ENCODE measurements around the gene CYSLTR2.
"Not testable (repeated sequence)": the region's sequence is repeated elsewhere in the genome, so short reads cannot be mapped to it uniquely, and the experiment has no call there.

CYSLTR2 gene

GRCh38 chr13:48645845-48646244 lies 7.9 kb upstream of the CYSLTR2 start:
- DNase-seq, result no peak

DNA sequence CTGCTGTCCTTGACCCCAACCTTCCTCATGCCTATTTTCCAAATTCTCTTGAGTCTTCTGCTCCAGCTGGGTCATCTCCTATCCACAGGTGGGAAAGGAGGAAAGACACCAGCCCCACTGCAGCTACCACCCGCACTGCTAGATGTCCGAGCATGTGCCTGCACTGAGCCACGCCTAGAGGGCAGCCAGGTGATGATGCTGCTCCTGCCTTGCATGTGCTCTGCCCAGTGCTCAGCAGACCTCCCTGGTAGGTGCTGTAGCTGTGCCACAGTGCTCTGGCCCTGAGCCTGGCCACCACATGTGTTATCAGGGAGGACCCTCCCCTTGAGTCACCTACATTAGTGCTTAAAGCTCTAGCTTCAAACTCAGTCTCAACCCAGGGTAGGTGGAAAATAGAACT lies 6.9 kb upstream of the CYSLTR2 start:
- no peak for DNase-seq

GRCh38 chr13:48647625-48648024 lies 6.1 kb upstream of the CYSLTR2 start:
- no peak for DNase-seq

- no peak for DNase-seq
Measured at GRCh38 chr13:48648446-48648845, 5.3 kb upstream of the CYSLTR2 start.

GRCh38 chr13:48652851-48653471 lies 768 bp upstream of the CYSLTR2 start:
- DNase-seq, result no peak

GRCh38 chr13:48654511-48654910 lies 782 bp downstream of the CYSLTR2 start:
- no peak for DNase-seq

DNA sequence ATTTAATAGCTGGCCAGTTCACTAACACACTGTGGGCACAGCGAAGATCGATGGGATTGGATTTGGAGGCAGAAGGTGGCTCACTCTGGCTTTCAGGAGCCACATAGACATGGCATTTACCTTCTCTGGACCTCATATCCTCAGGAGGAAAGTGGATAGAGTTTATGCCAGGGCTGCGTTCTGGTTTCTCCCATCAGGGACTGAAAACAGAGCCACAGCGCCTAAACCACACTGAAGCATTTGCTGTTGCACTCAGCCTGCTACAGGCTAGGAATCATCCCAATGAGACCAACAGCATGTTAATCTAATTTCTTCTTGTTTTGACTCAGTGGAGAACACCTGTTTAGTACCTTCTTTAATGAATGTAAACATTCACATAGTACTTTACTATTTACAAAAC lies 1.6 kb downstream of the CYSLTR2 start:
- DNase-seq, result no peak

GRCh38 chr13:48656608-48657007 lies 2.9 kb downstream of the CYSLTR2 start:
- DNase-seq, result no peak

DNA sequence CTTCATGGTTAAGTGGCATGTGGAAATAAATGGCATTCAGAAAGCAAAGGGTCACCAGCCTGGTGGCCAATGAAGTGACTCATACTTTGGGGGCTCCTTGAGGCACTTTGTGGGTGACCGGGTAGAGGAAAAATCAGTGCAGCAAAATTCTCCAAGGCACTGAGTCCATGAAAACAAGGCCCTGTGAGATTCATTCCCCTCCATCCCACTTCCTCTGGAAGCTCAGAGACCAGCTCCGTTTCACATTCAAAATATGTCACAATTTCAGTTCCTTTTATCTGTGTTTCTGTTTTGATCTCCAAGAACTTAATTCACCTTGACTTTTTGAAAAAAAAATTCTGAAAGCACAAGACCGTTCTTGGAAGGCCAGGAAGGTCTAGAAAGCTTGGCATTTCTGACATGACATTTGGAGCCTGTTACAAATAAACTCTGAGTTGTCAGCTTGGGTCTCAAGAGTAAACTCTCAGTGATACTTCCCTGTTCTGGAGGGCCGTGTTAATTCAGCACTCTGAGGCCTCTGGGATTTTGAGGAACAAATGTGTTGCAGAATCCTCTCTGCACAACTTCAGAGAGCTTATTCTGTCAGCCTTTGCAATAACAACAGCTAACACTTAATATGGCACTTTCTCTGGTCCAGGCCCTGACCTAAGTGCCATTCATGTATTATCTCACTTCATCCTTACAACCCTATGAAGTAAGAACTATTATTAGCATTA lies 6.8 kb downstream of the CYSLTR2 start:
- no peak for DNase-seq

DNA sequence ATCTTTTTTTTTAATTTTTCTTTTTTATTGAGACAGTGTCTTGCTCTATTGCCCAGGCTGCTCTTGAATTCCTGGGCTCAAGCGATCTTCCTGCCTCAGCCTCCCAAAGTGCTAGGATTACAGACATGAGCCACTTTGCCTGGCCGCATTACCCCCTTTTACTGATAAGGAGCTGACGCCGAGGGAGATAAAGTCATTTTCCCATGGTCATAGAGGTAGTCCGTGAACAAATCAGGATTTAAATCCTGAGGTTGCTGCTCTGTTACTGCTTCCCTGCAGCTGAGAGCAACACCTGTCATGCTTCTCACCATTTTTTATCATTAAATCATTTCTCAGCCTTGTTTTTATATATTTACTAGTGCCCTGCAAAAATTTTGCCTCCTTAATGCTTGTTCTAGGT lies 7.4 kb downstream of the CYSLTR2 start:
- no peak for DNase-seq

DNA sequence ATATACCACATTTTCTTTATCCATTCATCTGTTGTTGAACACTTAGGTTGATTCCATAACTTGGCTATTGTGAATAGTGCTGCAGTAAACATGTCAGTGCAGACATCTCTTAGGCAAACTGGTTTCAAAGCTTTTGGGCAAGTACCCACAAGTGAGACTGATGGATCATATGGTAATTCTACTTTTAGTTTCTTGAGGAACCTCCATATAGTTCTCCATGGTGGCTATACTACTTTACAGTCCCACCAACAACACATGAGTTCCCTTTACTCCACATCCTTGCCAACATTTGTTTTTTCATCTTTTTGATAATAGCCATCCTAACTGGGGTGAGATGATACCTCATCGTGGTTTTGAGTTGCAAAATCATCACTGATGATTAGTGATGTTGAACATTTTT lies 8.5 kb downstream of the CYSLTR2 start:
- DNase-seq, result no peak

- no peak for DNase-seq
Measured at GRCh38 chr13:48667136-48667535, 13.4 kb downstream of the CYSLTR2 start.

- DNase-seq, result not testable (repeated sequence)
Measured at GRCh38 chr13:48671421-48671820, 17.7 kb downstream of the CYSLTR2 start.

DNA sequence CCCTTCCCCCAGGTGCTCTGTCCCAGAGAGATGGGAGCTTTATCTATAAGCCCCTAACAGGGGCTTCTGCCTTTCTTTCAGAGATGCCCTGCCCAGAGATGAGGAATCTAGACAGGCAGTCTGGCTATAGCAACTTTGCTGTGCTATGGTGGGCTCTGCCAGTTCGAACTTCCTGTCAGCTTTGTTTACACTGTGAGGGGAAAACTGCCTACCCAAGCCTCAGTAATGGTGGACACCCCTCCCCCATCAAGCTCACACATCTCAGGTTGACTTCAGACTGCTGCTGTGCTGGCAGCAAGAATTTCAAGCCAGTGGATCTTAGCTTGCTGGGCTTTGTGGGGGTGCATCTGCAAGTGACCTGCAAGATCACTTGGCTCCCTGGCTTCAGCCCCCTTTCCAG lies 21.5 kb downstream of the CYSLTR2 start:
- no peak for DNase-seq

- no peak for DNase-seq
Measured at GRCh38 chr13:48678316-48678715, 24.6 kb downstream of the CYSLTR2 start.

DNA sequence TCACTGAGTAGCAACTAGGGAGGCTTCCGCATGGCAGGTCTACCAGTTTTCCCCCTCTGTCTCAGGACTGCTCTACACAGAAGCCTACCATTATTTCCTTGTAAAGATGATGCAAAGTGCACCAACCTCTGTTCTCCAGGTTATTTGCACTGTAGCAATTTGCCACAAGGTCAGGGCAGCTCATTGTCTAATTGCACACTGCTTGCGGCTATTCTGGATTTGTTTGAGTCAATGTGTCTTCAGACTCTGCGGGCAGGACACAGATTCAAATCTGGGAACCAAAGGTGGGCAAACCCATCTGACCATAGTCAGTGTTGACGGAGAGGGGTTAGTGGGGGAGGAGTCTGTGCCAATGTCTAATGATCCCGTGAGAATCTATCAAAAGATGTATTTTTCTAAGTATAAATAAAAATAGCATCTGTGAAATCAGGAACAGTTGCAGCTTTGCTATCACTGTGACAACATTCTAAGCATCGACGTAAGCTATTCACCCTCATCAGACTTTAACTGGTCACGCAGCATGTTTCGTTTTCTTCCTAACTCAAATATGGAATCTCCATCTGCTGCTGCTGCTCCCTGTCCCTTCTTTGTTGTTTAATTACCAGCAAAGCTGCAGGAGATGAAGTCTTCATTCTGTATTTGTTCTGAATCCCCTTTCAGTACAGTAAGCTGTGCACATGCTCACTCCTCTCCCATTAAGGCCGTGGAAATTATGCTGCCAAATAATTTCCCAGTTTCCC lies 26.4 kb downstream of the CYSLTR2 start:
- DNase-seq, result no peak

DNA sequence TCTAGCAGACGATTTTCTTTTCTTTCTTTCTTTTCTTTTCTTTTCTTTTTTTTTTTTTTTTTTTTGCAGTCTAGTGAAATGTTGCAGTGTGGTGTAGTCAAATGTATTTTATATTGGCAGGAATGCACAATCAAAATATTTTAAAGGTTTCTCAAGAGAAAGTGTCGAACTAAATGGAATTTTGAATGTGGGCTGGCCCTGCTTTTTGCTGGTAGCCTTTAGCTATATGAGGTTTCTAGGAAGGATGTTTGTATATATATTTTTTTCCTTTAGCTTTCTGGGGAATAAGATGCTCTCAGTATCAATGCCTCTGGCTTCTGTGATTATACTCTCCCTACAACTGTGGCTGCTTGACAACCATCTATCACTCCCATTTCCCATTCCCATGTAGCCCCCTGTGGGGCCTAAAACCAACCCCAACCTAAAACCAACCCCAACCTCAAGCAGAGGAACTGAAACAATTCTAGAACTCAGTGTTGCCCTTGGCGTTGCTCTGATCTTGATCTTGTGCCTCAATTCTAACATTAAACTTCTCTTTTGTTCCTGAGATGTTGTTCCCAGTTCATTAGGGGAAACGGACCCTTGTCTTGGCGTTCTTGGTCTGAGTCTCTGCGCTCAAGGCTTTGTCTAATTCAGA lies 27.1 kb downstream of the CYSLTR2 start:
- DNase-seq, result no peak

GRCh38 chr13:48681905-48682304 lies 28.2 kb downstream of the CYSLTR2 start:
- no peak for DNase-seq

DNA sequence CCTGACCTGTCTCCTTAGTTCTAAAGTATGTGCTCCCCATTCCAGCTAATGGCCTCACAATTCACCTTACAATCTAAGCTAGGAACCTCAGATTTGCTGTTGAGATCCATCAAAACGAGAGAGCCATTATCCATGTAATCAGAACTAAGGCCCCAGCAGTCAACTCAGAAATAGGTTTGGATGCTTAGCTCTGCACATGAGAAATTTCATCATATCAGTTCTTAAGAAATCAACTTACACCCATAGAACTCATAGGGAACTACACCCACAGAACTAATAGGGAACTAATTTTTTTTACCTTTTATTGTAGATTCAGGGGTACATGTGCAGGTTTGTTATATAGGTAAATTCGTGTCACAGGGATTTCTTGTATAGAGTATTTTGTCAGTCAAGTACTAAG lies 28.7 kb downstream of the CYSLTR2 start:
- DNase-seq, result no peak

- no peak for DNase-seq
Measured at GRCh38 chr13:48686636-48687210, 33.0 kb downstream of the CYSLTR2 start.

DNA sequence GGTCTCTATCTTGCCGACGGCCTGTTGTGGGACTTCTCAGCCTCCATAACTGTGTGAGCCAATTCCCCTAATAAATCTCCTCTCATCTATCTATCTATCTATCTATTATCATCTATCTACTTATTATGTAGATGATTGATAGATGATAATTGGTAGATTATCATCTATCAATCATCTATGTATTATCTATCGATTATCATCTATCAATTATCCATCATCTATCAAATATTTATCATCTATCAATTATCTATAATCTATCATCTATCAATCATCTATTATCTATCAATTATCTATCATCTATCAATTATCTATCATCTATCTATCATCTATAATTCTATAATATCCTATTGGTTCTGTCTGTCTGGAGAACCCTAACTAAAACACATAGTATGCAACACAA lies 33.5 kb downstream of the CYSLTR2 start:
- DNase-seq, result no peak

DNA sequence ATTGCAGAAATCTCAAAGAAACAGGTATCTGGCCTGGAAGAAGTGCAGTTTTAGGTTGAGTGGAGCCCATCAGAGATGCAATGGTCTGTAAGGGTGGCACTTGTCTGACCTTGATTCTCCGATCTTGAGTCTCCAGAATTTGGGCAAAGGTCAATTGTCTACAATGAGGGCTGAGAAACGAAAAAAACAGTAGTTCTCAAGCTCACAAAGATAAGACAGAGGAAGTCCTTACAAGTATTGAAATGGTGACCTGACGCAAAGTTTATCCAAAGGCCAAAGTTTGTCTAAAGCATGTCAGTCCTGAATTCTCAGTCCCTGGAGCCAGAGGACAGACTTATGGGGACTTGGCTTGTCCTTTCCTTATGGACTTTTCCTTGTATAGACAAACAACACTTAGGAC lies 40.3 kb downstream of the CYSLTR2 start:
- no peak for DNase-seq

GRCh38 chr13:48695776-48696175 lies 42.0 kb downstream of the CYSLTR2 start:
- DNase-seq, result no peak

Data from NCI-H226 (cell line).